ENCODE measurements around the gene MLLT10.

MLLT10 gene

GRCh38 chr10:21517134-21518031 lies 16.6 kb upstream of the MLLT10 start:
- DNase-seq, result no peak

GRCh38 chr10:21518149-21518640 lies 15.8 kb upstream of the MLLT10 start:
- DNase-seq, result no peak

- DNase-seq, result no peak
Observed at GRCh38 chr10:21518641-21519396, 15.2 kb upstream of the MLLT10 start.

GRCh38 chr10:21519397-21519933 lies 14.6 kb upstream of the MLLT10 start:
- DNase-seq, result no peak

- DNase-seq, result no peak
Observed at GRCh38 chr10:21519941-21520436, 14.0 kb upstream of the MLLT10 start.

GRCh38 chr10:21520509-21520908 lies 13.5 kb upstream of the MLLT10 start:
- DNase-seq, result no peak

- no peak for DNase-seq
Observed at GRCh38 chr10:21520949-21521348, 13.1 kb upstream of the MLLT10 start.

- no peak for DNase-seq
Observed at GRCh38 chr10:21521751-21522533, 12.1 kb upstream of the MLLT10 start.

GRCh38 chr10:21522631-21523406 lies 11.2 kb upstream of the MLLT10 start:
- DNase-seq, result no peak

GRCh38 chr10:21523557-21524008 lies 10.4 kb upstream of the MLLT10 start:
- DNase-seq, result no peak

- no peak for DNase-seq
Observed at GRCh38 chr10:21524131-21524525, 9.9 kb upstream of the MLLT10 start.

GRCh38 chr10:21524526-21525366 lies 9.3 kb upstream of the MLLT10 start:
- DNase-seq, result no peak

GRCh38 chr10:21525367-21526187 lies 8.5 kb upstream of the MLLT10 start, which contains the start of gene SKIDA1:
Gene SKIDA1 (minus strand): TSS chr10:21525682. CDS start chr10:21517822, 7,860 bp downstream.
- DNase-seq, result peak; percentile 62

- DNase-seq, result peak; percentile 49
Observed at GRCh38 chr10:21526188-21526859, 7.7 kb upstream of the MLLT10 start.

GRCh38 chr10:21526860-21527597 lies 7.0 kb upstream of the MLLT10 start:
- peak; percentile 33 for DNase-seq

GRCh38 chr10:21527598-21528235 lies 6.3 kb upstream of the MLLT10 start:
- no peak for DNase-seq

- no peak for DNase-seq
Observed at GRCh38 chr10:21528236-21529031, 5.6 kb upstream of the MLLT10 start.
